Measurements from ENCODE around the gene CYP4F12.

CYP4F12 gene

DNA sequence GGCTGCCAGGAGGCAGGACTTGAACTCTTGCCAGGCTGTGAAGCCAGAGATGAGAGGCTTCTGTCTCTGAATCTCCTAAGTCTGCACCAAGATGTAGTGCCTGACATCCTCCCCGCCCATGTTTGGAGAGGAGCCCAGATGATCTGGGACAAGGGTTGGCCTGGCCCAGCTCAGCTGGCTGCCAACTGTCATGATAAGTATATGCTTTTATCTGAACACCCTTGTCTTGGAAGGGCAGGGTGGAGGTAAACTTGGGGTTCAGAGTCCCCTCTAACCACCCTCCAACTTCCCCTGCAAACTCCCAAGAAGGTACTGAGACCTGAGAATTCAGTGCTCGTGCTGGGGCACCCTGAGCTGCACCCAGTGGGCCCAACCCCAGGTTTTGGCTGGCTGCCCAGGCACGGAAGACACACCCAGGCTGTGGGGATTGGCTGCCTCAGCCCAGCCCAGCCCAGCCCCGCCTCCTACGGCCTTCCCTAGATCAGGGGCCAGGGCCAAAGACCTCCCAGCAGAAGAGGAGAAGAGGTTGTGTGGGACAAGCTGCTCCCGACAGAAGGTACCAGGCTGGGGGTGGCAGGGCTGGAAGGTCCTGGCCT, at the start of gene CYP4F12:
Gene CYP4F12, plus strand, starts transcription at position 508 of the 596 bp plus-strand sequence. CDS start 443 bp downstream, outside the sequence.
- Histone ChIP-seq H3K36me3 (ENCODE audit: control insufficient read depth, insufficient read depth, low read length) (no peaks in the 10 kb centered on the region), H3K9ac (ENCODE audit: low read length) (peak within 1 kb of the TSS; percentile 58), H3K27ac (ENCODE audit: low read depth, low read length) (peak within 1 kb of the TSS; percentile 70), H3K4me1 (ENCODE audit: control insufficient read depth, insufficient read depth, low read length) (peaks cover 13% of the 10 kb centered on the region), H3K4me3 (ENCODE audit: low read length) (peak within 1 kb of the TSS; percentile 68), H3K27me3 (ENCODE audit: control insufficient read depth, insufficient read depth, low read length) (no peaks in the 10 kb centered on the region)

- Histone ChIP-seq H3K36me3 (ENCODE audit: control insufficient read depth, insufficient read depth, low read length) (no peaks in the 10 kb centered on the region), H3K4me1 (ENCODE audit: control insufficient read depth, insufficient read depth, low read length) (no peaks in the 10 kb centered on the region), H3K9ac (ENCODE audit: low read length) (no peak overlapping the region), H3K4me3 (ENCODE audit: low read length) (no peak overlapping the region), H3K27ac (ENCODE audit: low read depth, low read length) (no peak overlapping the region), H3K27me3 (ENCODE audit: control insufficient read depth, insufficient read depth, low read length) (peaks cover 2% of the 10 kb centered on the region)
Measured at GRCh38 chr19:15623711-15624318, 49.1 kb upstream of the CYP4F12 start.

GRCh38 chr19:15628236-15629002, 44.5 kb upstream of the CYP4F12 start:
- no peak overlapping the region for H3K27ac ChIP-seq (ENCODE audit: low read depth, low read length)
- H3K9ac ChIP-seq (ENCODE audit: low read length) = no peak overlapping the region
- no peaks in the 10 kb centered on the region for H3K36me3 ChIP-seq (ENCODE audit: control insufficient read depth, insufficient read depth, low read length)
- peaks cover 2% of the 10 kb centered on the region for H3K27me3 ChIP-seq (ENCODE audit: control insufficient read depth, insufficient read depth, low read length)
- no peaks in the 10 kb centered on the region for H3K4me1 ChIP-seq (ENCODE audit: control insufficient read depth, insufficient read depth, low read length)
- H3K4me3 ChIP-seq (ENCODE audit: low read length) = no peak overlapping the region

DNA sequence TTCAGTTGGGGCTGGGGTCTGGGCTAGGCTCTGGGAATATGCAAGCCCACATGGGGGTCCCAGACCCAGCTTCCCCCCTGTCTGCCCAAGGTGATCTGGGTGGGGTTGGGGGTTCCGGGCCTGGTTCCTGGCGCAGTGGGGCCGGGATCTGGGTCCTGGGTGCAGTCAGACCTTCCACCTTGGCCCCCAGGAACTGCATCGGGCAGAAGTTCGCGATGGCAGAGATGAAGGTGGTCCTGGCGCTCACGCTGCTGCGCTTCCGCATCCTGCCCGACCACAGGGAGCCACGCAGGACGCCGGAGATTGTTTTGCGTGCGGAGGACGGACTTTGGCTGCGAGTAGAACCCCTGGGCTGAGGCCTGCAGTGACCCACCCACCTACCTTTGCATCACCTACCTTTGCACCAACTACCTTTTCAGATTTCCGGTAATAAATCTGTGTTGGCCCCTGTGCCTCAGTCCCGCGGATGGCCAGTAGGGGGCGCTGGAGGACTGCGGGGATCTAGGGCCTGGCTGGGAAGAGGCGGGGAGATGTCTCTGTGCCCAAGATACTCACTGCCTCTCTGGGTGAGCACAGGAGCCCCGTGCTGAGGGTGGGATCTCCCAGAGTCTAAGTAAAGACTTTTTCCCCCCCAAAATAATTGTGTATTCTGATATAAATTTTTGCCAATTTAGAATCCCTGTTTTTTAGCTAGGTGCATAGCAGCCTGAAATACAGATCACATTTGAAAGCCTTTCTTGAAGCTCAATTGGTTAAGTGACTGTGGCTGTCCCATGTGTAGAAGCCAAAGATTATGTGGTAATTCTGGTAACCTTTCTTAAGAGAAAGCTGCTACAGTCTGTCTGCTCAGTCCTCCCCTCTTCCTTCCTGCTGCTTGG, 43.6 kb upstream of the CYP4F12 start:
- H3K9ac ChIP-seq (ENCODE audit: low read length) = no peak overlapping the region
- H3K36me3 ChIP-seq (ENCODE audit: control insufficient read depth, insufficient read depth, low read length) = no peaks in the 10 kb centered on the region
- H3K27ac ChIP-seq (ENCODE audit: low read depth, low read length) = no peak overlapping the region
- peaks cover 2% of the 10 kb centered on the region for H3K27me3 ChIP-seq (ENCODE audit: control insufficient read depth, insufficient read depth, low read length)
- H3K4me1 ChIP-seq (ENCODE audit: control insufficient read depth, insufficient read depth, low read length) = no peaks in the 10 kb centered on the region
- no peak overlapping the region for H3K4me3 ChIP-seq (ENCODE audit: low read length)

GRCh38 chr19:15631817-15632216, 41.1 kb upstream of the CYP4F12 start:
- Histone ChIP-seq H3K4me3 (ENCODE audit: low read length) (no peak overlapping the region), H3K36me3 (ENCODE audit: control insufficient read depth, insufficient read depth, low read length) (no peaks in the 10 kb centered on the region), H3K27ac (ENCODE audit: low read depth, low read length) (no peak overlapping the region), H3K9ac (ENCODE audit: low read length) (no peak overlapping the region), H3K27me3 (ENCODE audit: control insufficient read depth, insufficient read depth, low read length) (no peaks in the 10 kb centered on the region), H3K4me1 (ENCODE audit: control insufficient read depth, insufficient read depth, low read length) (no peaks in the 10 kb centered on the region)

DNA sequence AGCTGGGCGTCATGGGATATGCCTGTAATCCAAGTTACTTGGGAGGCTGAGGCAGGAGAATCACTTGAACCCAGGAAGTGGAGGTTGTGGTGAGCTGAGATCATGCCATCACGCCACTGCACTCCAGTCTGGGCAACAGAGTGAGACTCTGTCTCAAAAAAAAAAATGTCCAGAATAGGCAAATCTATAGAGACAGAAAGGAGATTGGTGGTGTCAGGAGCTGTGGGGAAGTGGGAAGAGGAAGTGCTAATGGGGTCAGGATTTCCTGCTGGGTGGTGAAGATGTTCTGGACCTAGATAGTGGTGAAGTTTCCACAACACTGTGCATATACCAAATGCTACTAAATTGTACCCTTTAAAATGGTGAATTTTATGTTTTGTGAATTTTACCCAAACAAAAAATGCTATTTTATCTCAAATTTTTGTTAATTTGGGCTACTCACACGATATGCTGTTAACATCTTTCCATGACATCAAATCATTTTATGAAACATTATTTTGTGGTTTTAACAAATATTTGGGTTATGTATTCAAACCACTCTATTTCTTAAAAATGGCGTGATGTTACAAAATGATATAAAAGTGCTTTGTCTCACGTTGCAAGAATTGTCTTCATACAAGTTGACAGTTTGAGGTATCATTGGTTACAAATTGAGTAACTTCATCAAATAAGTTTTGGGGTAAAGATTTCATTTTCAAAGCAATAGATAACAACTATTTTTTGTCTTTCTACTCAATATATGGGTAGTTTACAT, 39.6 kb upstream of the CYP4F12 start:
- Histone ChIP-seq H3K27me3 (ENCODE audit: control insufficient read depth, insufficient read depth, low read length) (no peaks in the 10 kb centered on the region), H3K36me3 (ENCODE audit: control insufficient read depth, insufficient read depth, low read length) (no peaks in the 10 kb centered on the region), H3K27ac (ENCODE audit: low read depth, low read length) (no peak overlapping the region), H3K4me3 (ENCODE audit: low read length) (no peak overlapping the region), H3K4me1 (ENCODE audit: control insufficient read depth, insufficient read depth, low read length) (no peaks in the 10 kb centered on the region), H3K9ac (ENCODE audit: low read length) (no peak overlapping the region)

DNA sequence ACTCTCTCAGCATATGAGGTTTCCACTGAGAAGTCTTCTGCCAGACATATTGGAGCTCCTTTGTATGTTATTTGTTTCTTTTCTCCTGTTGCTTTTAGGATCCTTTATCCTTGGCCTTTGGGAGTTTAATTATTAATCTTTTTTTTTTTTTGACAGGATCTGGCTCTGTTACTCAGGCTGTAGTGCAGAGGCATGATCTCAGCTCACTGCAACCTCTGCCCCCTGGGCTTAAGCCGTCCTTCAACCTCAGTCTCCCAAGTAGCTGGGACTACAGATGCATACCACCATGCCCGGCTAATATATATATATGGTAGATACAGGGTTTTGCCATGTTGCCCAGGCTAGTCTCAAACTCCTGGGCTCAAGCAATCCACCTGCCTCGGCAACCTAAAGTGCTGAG, 38.8 kb upstream of the CYP4F12 start:
- Histone ChIP-seq H3K27ac (ENCODE audit: low read depth, low read length) (no peak overlapping the region), H3K4me3 (ENCODE audit: low read length) (no peak overlapping the region)

DNA sequence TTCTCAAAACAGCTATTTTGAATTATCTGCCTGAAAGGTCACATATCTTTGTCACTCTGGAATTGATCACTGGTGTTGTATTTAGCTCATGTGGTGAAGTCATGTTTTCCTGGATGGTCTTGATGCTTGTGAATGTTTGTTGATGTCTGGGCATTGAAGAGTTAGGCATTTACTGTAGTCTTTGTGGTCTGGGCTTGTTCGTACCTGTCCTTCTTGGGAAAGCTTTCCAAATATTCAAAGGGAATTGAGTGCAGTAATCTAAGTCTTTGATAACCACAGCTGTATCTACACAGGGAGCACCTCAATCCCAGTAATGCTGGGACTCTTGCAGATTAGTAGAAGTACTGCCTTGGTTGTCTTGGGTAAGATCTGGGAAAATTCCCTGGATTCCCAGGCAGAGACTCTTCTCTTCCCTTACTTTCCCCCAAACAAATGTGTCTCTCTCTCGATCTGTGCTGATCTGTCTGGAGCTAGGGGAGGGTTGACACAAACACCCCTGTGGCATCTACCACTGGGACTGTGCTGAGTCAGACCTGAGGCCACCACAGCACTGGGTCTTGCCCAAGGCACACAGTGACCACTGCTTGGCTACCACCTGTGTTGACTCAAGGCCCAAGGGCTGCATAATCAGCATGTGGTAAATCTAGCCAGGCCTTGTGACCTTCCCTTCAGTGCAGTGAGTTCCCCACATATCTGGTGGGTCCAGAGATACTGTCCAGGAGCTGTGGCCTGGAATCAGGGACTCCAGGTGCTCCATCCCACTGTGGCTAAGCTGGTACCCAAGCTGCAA, 37.7 kb upstream of the CYP4F12 start:
- no peak overlapping the region for H3K9ac ChIP-seq (ENCODE audit: low read length)
- H3K36me3 ChIP-seq (ENCODE audit: control insufficient read depth, insufficient read depth, low read length) = no peaks in the 10 kb centered on the region
- no peak overlapping the region for H3K27ac ChIP-seq (ENCODE audit: low read depth, low read length)
- no peaks in the 10 kb centered on the region for H3K4me1 ChIP-seq (ENCODE audit: control insufficient read depth, insufficient read depth, low read length)
- H3K27me3 ChIP-seq (ENCODE audit: control insufficient read depth, insufficient read depth, low read length) = no peaks in the 10 kb centered on the region
- no peak overlapping the region for H3K4me3 ChIP-seq (ENCODE audit: low read length)

More for the DNA sequence above, 38.8 kb upstream of the CYP4F12 start:
- H3K9ac ChIP-seq (ENCODE audit: low read length) = no peak overlapping the region
- H3K4me1 ChIP-seq (ENCODE audit: control insufficient read depth, insufficient read depth, low read length) = no peaks in the 10 kb centered on the region
- H3K36me3 ChIP-seq (ENCODE audit: control insufficient read depth, insufficient read depth, low read length) = no peaks in the 10 kb centered on the region
- H3K27me3 ChIP-seq (ENCODE audit: control insufficient read depth, insufficient read depth, low read length) = no peaks in the 10 kb centered on the region

- no peaks in the 10 kb centered on the region for H3K4me1 ChIP-seq (ENCODE audit: control insufficient read depth, insufficient read depth, low read length)
- no peak overlapping the region for H3K9ac ChIP-seq (ENCODE audit: low read length)
- no peak overlapping the region for H3K4me3 ChIP-seq (ENCODE audit: low read length)
- H3K27me3 ChIP-seq (ENCODE audit: control insufficient read depth, insufficient read depth, low read length) = no peaks in the 10 kb centered on the region
- H3K36me3 ChIP-seq (ENCODE audit: control insufficient read depth, insufficient read depth, low read length) = no peaks in the 10 kb centered on the region
- no peak overlapping the region for H3K27ac ChIP-seq (ENCODE audit: low read depth, low read length)
Measured at GRCh38 chr19:15636026-15636425, 36.9 kb upstream of the CYP4F12 start.

DNA sequence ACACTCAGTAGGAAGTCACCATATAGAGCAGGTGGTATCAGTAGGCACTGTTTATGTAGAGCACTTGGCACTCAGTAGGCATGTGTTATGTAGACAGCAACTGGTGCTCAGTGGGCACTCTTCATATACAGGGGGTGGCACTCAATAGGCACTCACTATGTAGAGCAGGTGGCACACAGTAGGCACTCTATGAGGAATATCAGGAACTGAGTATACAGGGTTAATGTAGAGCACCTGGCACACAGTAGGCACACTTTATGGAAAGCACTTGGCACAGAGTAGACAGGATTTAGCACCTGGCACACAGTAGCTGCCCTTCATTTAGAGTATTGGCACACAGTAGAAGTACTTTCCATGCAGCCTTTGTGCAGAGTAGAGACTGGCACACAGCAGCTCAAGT, 33.3 kb upstream of the CYP4F12 start:
- H3K4me1 ChIP-seq (ENCODE audit: control insufficient read depth, insufficient read depth, low read length) = no peaks in the 10 kb centered on the region
- H3K36me3 ChIP-seq (ENCODE audit: control insufficient read depth, insufficient read depth, low read length) = no peaks in the 10 kb centered on the region
- no peaks in the 10 kb centered on the region for H3K27me3 ChIP-seq (ENCODE audit: control insufficient read depth, insufficient read depth, low read length)
- H3K9ac ChIP-seq (ENCODE audit: low read length) = no peak overlapping the region
- no peak overlapping the region for H3K4me3 ChIP-seq (ENCODE audit: low read length)
- no peak overlapping the region for H3K27ac ChIP-seq (ENCODE audit: low read depth, low read length)

DNA sequence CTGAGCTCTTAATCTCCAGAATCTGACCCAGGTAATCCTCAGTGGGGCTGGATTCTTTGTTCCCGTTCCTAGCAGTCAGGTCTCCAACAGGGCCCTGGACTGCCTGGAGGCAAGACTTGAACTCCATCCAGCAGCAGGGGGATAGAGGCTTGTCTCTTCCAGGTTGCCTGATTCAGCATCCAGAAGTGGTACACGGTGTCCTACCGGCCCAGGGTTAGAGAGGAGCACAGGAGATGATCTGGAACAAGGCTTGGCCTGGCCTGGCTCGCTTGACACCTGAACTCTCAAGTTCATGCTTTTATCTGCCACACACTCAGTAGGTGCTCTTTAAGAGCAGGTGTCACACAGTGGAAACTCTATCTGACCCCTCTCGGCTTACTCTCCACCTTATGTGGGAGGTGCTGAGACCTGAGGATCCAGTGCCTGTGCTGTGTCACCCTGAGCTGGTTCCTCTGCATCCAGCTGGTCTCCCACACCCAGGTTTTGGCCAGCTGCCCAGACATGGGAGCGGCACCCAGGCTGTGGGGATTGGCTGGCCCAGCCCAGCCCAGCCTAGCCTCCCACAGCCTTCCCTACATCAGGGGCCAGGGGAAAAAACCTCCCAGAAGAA, 32.5 kb upstream of the CYP4F12 start, which contains the start of gene CYP4F3:
Gene CYP4F3, plus strand, starts transcription at position 604 of the 610 bp plus-strand sequence. CDS start 519 bp downstream, outside the sequence.
- H3K4me3 ChIP-seq (ENCODE audit: low read length) = no peak within 1 kb of the TSS
- no peak within 1 kb of the TSS for H3K9ac ChIP-seq (ENCODE audit: low read length)
- no peaks in the 10 kb centered on the region for H3K27me3 ChIP-seq (ENCODE audit: control insufficient read depth, insufficient read depth, low read length)
- no peaks in the 10 kb centered on the region for H3K36me3 ChIP-seq (ENCODE audit: control insufficient read depth, insufficient read depth, low read length)
- H3K4me1 ChIP-seq (ENCODE audit: control insufficient read depth, insufficient read depth, low read length) = no peaks in the 10 kb centered on the region
- no peak within 1 kb of the TSS for H3K27ac ChIP-seq (ENCODE audit: low read depth, low read length)

Data from rectal smooth muscle tissue (tissue), 1 donor.